ENCODE results near the gene ZDHHC11B.

DNA sequence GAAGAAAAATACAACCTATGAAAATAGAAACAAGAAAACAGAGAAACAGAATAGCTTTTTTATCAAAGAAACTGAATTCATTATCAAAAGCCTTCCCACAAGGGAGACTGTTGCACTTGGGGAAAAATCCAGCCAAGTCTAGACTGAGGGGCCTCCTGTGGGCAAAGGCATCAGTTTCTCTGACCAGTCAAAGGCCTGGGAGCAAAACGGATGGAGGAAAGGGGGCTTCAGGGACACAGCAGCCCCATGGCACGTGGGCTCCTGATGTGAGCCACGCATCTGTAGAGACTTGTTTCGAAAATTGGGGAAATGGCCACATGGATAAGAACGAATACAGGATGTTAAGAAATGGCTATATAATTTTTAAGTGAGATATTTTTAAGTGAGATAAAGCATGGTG is 21.1 kb downstream of the ZDHHC11B start:
- TF ChIP-seq EZH2phosphoT487 (IDR thresholded peaks at IDR 0.05; ENCODE audit: insufficient read depth, low read depth) (no peak), EZH2 (IDR thresholded peaks at IDR 0.05; ENCODE audit: insufficient read depth, poor library complexity, severe bottlenecking) (no peak)
